HEK293T (cell line): ENCODE results near the gene LMX1B.

Experiments
- CTCF ChIA-PET: fragments of 350-600 bp; formaldehyde crosslinking; extraction: SDS; loops from one replicate; lab custom pipeline; 2021; ENCODE audit warnings: antibody characterized with exemption, inconsistent platforms; lab: Yijun Ruan, JAX
- POLR2A ChIA-PET: fragments of 350-600 bp; formaldehyde crosslinking; extraction: SDS; loops from one replicate; lab custom pipeline; 2020; ENCODE audit warnings: antibody characterized with exemption, inconsistent platforms; lab: Yijun Ruan, JAX
- DNase-seq: peaks from one replicate; pipeline ENCODE4 v3.0.0; 2012; ENCODE audit warnings: mixed read lengths; ENCODE audit errors: extremely low spot score
- ARNT ChIP-seq: fragments of 450-650 bp; IDR thresholded peaks from 2 replicates; pipeline ENCODE4 v1.6.1; 2017; ENCODE audit warnings: mild to moderate bottlenecking
- BHLHE40 ChIP-seq: fragments of 450-650 bp; IDR thresholded peaks from 2 replicates; pipeline ENCODE4 v1.6.1; 2016; ENCODE audit warnings: mild to moderate bottlenecking, moderate library complexity, borderline replicate concordance
- CTBP1 ChIP-seq: fragments of 450-650 bp; IDR thresholded peaks from 2 replicates; pipeline ENCODE4 v1.6.1; 2016; ENCODE audit warnings: borderline replicate concordance
- ELF4 ChIP-seq: fragments of 450-650 bp; IDR thresholded peaks from 2 replicates; pipeline ENCODE4 v1.6.1; 2017; ENCODE audit warnings: antibody characterized with exemption
- FOXA1 ChIP-seq: fragments of 450-650 bp; IDR thresholded peaks from 2 replicates; pipeline ENCODE4 v1.6.1; 2016; ENCODE audit warnings: mild to moderate bottlenecking
- FOXK2 ChIP-seq: fragments of 450-650 bp; IDR thresholded peaks from 2 replicates; pipeline ENCODE4 v1.6.1; 2016; ENCODE audit warnings: mild to moderate bottlenecking
- FOXM1 ChIP-seq: fragments of 450-650 bp; IDR thresholded peaks from 2 replicates; pipeline ENCODE4 v1.6.1; 2017; ENCODE audit warnings: mild to moderate bottlenecking, borderline replicate concordance
- HDGF ChIP-seq: fragments of 450-650 bp; IDR thresholded peaks from 2 replicates; pipeline ENCODE4 v1.6.1; 2017; ENCODE audit warnings: antibody characterized with exemption, borderline replicate concordance
- L3MBTL2 ChIP-seq: fragments of 450-650 bp; conservative IDR thresholded peaks from 2 replicates; pipeline ENCODE4 v1.6.1; 2016; ENCODE audit warnings: mild to moderate bottlenecking
- LEF1 ChIP-seq: fragments of 450-650 bp; IDR thresholded peaks from 2 replicates; pipeline ENCODE4 v1.6.1; 2017; ENCODE audit warnings: mild to moderate bottlenecking, borderline replicate concordance
- NFRKB ChIP-seq: fragments of 450-650 bp; IDR thresholded peaks from 2 replicates; pipeline ENCODE4 v1.6.1; 2016; ENCODE audit warnings: mild to moderate bottlenecking, moderate library complexity
- SP1 ChIP-seq: fragments of 450-650 bp; IDR thresholded peaks from 2 replicates; pipeline ENCODE4 v1.6.1; 2017
- SUZ12 ChIP-seq: fragments of 450-650 bp; IDR thresholded peaks from 2 replicates; pipeline ENCODE4 v1.6.1; 2016; ENCODE audit warnings: mild to moderate bottlenecking
- TARDBP ChIP-seq: fragments of 450-650 bp; IDR thresholded peaks from 2 replicates; pipeline ENCODE4 v1.6.1; 2016
- ZNF384 ChIP-seq: fragments of 450-650 bp; IDR thresholded peaks from 2 replicates; pipeline ENCODE4 v1.6.1; 2016
- TF ChIP-seq, protein P1 (sequence below): fragments of 450-650 bp; IDR thresholded peaks from 2 replicates; pipeline ENCODE4 v1.6.1; 2016

LMX1B gene

DNA sequence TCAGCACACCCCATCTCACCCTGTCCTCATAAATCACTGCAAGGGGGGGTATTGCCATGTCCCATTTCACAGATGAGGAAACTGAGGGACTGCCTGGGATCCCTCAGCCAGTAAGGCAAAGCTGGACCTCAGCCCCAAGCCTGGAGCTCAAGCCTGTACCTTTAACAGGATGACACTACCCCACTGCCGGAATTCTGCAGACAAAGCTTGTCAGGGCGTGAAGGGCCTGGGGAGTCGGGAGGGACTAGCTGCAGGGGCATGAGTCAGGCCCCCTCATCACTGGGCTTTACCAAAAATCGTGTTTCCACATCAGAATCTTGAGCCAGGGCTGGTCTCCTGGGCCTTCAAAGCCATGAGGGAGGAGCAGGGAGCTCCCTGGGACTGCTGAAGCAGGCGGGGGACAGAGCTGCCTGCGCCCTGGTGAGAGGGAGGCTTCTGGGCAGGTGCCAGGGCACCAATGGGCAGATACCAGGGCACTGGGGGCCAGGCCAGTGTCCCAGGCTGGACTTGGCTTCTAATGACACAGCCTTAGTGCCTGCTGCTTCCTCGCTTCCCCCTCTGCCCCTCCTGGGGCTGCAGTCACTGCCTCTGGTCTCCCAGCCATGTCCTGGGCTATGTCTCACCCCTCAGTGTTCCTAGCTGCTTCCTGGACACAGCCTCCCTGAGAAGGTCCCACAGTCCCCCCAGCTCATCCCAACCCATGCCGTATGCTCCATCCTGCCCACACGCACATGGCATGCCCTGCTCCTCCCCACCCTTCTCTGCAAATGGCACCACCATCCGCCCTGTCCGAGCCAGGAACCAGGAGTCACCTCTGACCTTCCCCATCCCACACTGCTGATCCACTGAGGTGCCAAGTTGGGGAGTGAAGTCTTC is 80.7 kb downstream of the LMX1B start:
- POLR2A ChIA-PET, result no interaction called here
- no peak for DNase-seq
- CTCF ChIA-PET, result interaction anchor here (0.5 to 2.6 kb wide), 4 partner anchors 9 to 35 kb away, joined by 3 to 9 read pairs (median 4); no protein-coding TSS in a partner anchor
- TF ChIP-seq SP1 (no peak), ZNF384 (no peak)

DNA sequence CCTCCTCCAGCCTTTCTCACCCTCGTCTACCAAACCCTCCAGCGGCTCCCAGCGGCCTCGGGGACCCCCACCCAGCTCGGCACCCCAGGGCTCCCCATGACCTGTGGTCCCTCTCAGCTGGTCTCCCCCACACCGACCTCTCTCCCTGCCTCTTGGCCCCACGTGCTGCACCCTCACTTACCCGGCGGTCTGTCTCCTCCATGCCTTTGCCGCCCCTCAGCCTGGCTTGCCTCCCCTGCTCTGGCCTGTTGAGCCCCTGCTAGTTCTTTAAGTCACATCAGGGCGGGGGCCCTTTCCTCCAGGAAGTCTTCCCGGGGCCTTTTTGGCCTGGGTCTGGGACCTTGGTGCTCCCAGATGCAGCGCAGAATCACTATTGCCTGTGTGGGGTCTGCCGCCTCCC is 81.5 kb downstream of the LMX1B start:
- POLR2A ChIA-PET, result no interaction called here
- TF ChIP-seq TARDBP (no peak), BHLHE40 (no peak), LEF1 (no peak), ZNF384 (no peak), SP1 (no peak), FOXM1 (no peak), HDGF (no peak), L3MBTL2 (no peak), FOXA1 (no peak), FOXK2 (no peak), NFRKB (no peak), ELF4 (no peak), CTBP1 (no peak), SUZ12 (no peak)
- TF ChIP-seq, protein P1, sequence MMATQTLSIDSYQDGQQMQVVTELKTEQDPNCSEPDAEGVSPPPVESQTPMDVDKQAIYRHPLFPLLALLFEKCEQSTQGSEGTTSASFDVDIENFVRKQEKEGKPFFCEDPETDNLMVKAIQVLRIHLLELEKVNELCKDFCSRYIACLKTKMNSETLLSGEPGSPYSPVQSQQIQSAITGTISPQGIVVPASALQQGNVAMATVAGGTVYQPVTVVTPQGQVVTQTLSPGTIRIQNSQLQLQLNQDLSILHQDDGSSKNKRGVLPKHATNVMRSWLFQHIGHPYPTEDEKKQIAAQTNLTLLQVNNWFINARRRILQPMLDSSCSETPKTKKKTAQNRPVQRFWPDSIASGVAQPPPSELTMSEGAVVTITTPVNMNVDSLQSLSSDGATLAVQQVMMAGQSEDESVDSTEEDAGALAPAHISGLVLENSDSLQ, result no peak
- no peak for DNase-seq
- CTCF ChIA-PET, result interaction anchor here (2.6 kb wide), 1 partner anchor 10 kb away, joined by 9 read pairs; no protein-coding TSS in a partner anchor

DNA sequence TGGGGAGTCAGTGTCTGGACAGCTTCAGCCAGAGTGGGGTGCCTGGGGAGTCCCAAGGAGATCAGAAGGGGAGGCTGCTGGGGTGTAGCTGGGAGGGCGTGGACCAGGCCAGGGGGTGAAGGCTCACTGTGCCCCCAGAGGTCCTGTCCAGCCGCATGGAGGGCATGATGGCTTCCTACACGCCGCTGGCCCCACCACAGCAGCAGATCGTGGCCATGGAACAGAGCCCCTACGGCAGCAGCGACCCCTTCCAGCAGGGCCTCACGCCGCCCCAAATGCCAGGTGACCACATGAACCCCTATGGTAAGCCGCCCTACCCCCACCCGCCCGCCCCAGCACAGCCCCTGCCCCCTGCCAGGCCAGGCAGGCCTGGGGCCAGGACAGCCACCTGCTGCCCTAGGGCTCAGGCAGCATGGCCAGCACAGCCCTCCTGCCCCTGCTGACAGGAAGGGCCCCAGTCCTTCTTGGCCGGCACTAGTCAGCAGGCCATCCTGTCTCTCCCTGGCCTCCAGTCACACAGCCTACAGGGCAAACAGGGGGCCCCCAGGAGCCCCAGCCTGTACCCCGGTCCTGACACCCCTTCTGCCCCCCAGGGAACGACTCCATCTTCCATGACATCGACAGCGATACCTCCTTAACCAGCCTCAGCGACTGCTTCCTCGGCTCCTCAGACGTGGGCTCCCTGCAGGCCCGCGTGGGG is 82.1 kb downstream of the LMX1B start:
- CTCF ChIA-PET, result interaction anchor here (0.6 to 2.6 kb wide), 2 partner anchors 9 kb away, joined by 3 to 9 read pairs; no protein-coding TSS in a partner anchor
- TF ChIP-seq NFRKB (no peak), BHLHE40 (no peak), TARDBP (no peak), SP1 (no peak), LEF1 (no peak), CTBP1 (no peak), SUZ12 (no peak), ZNF384 (no peak)
- DNase-seq, result no peak
- POLR2A ChIA-PET, result no interaction called here

DNA sequence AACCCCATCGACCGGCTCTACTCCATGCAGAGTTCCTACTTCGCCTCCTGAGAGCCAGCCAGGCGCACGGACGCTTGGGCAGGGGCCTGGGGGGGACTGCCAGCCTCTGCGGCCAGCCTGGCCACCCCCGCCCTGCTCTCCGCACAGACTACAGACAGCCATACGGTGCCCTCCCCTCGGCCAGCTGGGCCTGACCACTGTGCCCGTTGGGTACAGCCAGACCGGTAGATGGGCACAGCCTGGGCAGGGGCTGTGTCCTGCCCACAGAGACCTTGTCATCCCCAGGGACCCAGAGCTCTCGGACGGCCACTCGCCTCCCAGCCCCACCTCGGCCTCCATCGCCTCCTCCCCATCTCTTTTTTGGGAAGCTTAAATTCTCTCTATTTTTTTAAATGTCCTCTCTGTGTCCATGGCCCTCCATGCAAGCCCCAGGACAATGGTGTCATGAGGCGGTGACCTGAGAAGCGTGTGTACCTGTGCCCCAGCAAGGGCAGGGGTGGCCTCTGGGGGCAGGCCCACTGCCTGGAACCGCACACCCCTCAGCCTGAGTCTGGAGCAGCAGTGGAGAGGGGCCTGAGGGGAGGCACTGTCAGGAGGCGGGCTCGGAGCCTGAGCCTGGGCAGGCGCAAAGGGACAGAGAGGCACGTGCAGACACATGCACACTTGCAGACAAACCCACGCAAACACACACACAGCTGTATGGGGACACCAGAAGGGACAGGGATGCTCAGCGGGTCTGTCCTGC is 82.8 kb downstream of the LMX1B start:
- no peak for DNase-seq
- TF ChIP-seq ARNT (no peak), SP1 (no peak), ELF4 (no peak), FOXK2 (no peak), TARDBP (no peak), NFRKB (no peak), SUZ12 (no peak), HDGF (no peak), ZNF384 (no peak), LEF1 (no peak), FOXA1 (no peak), CTBP1 (no peak), BHLHE40 (no peak), FOXM1 (no peak), L3MBTL2 (no peak)
- TF ChIP-seq, protein P1, result no peak
- CTCF ChIA-PET, result interaction anchor here (0.6 kb wide), 1 partner anchor 8 kb away, joined by 3 read pairs; no protein-coding TSS in a partner anchor
- POLR2A ChIA-PET, result no interaction called here

DNA sequence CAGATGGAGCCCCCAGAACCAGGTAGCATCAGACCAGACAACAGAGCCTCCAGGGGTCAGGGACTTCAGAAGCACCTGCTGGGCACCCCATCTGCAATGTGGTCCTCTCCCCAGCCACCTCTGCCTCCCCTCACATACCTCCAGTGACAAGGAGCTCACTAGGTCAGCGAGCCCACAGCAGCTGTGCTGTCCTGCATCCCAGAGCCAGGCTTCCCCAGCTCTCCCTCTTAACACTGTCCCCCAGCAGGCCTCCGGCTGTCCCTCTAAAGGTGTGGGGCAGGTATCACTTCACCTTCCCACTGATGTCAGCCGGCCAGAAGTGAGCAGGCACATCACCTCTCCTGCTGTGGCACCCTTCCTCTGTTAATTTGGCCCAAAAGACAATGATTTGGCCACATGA is 83.6 kb downstream of the LMX1B start:
- no peak for DNase-seq
- ChIA-PET POLR2A (no interaction called here), CTCF (no interaction called here)
- TF ChIP-seq ELF4 (no peak), L3MBTL2 (no peak), ZNF384 (no peak), CTBP1 (no peak), SP1 (no peak), ARNT (no peak), LEF1 (no peak), SUZ12 (no peak), FOXM1 (no peak), TARDBP (no peak), FOXA1 (no peak)
- TF ChIP-seq, protein P1, result no peak
